ENCODE data around the gene NDUFAF8. TPM values are rescaled to one million over a fixed set of nuclear protein-coding genes. Genes with fewer than 3 reads are reported as not detected.

The NDUFAF8 gene
- total RNA-seq, 1 donor from 2014 or later = 61.5 TPM

GRCh38 chr17:81256616-81257015 is 17.5 kb downstream of the NDUFAF8 start:
- Histone ChIP-seq H3K36me3 (peaks cover 47% of the 10 kb centered on the region), H3K9me3 (replicated peaks) (no peaks in the 10 kb centered on the region), H3K27ac (replicated peaks) (no peak overlapping the region), H3K27me3 (ENCODE audit: low read depth) (no peaks in the 10 kb centered on the region), H3K4me3 (no peak overlapping the region), H3K4me1 (peaks cover 33% of the 10 kb centered on the region)
- intact Hi-C loops (cut with micrococcal nuclease) = loop anchor here (10.0 kb wide), 1 partner anchor 218 kb away; no protein-coding TSS in a partner anchor
- no peak for TF ChIP-seq CTCF (IDR thresholded peaks at IDR 0.05; ENCODE audit: borderline replicate concordance)
- DNase-seq = no peak

GRCh38 chr17:81257533-81257932 is 18.4 kb downstream of the NDUFAF8 start:
- Histone ChIP-seq H3K27me3 (ENCODE audit: low read depth) (no peaks in the 10 kb centered on the region), H3K36me3 (peaks cover 47% of the 10 kb centered on the region), H3K4me1 (peaks cover 24% of the 10 kb centered on the region), H3K27ac (replicated peaks) (no peak overlapping the region), H3K9me3 (replicated peaks) (no peaks in the 10 kb centered on the region), H3K4me3 (no peak overlapping the region)
- no peak for TF ChIP-seq CTCF (IDR thresholded peaks at IDR 0.05; ENCODE audit: borderline replicate concordance)
- DNase-seq = no peak
- intact Hi-C loops (cut with micrococcal nuclease) = loop anchor here (10.0 kb wide), 1 partner anchor 217 kb away; no protein-coding TSS in a partner anchor

- intact Hi-C loops (cut with micrococcal nuclease) = loop anchor here (10.0 kb wide), 1 partner anchor 217 kb away; no protein-coding TSS in a partner anchor
- no peak for DNase-seq
- TF ChIP-seq CTCF (IDR thresholded peaks at IDR 0.05; ENCODE audit: borderline replicate concordance) = no peak
- peaks cover 54% of the 10 kb centered on the region for H3K36me3 ChIP-seq
- H3K9me3 ChIP-seq (replicated peaks) = no peaks in the 10 kb centered on the region
- no peak overlapping the region for H3K27ac ChIP-seq (replicated peaks)
- no peak overlapping the region for H3K4me3 ChIP-seq
- peaks cover 17% of the 10 kb centered on the region for H3K4me1 ChIP-seq
- H3K27me3 ChIP-seq (ENCODE audit: low read depth) = no peaks in the 10 kb centered on the region
These were observed 19.2 kb downstream of the NDUFAF8 start for GRCh38 chr17:81258292-81258691.

- intact Hi-C loops (cut with micrococcal nuclease) = loop anchor here (10.0 kb wide), 1 partner anchor 216 kb away; no protein-coding TSS in a partner anchor
These were observed 20.0 kb downstream of the NDUFAF8 start for GRCh38 chr17:81259058-81259605.

GRCh38 chr17:81260171-81260570 is 21.1 kb downstream of the NDUFAF8 start:
- DNase-seq = no peak
- H3K27me3 ChIP-seq (ENCODE audit: low read depth) = no peaks in the 10 kb centered on the region
- intact Hi-C loops (cut with micrococcal nuclease) = no loop called here
- no peak for TF ChIP-seq CTCF (IDR thresholded peaks at IDR 0.05; ENCODE audit: borderline replicate concordance)
- no peaks in the 10 kb centered on the region for H3K9me3 ChIP-seq (replicated peaks)
- H3K4me3 ChIP-seq = no peak overlapping the region
- peaks cover 72% of the 10 kb centered on the region for H3K36me3 ChIP-seq
- H3K4me1 ChIP-seq = peaks cover 7% of the 10 kb centered on the region
- H3K27ac ChIP-seq (replicated peaks) = no peak overlapping the region

More at GRCh38 chr17:81259058-81259605, 20.0 kb downstream of the NDUFAF8 start:
- Histone ChIP-seq H3K27me3 (ENCODE audit: low read depth) (no peaks in the 10 kb centered on the region), H3K27ac (replicated peaks) (no peak overlapping the region), H3K9me3 (replicated peaks) (no peaks in the 10 kb centered on the region), H3K4me3 (no peak overlapping the region), H3K36me3 (peaks cover 62% of the 10 kb centered on the region), H3K4me1 (peaks cover 17% of the 10 kb centered on the region)
- TF ChIP-seq CTCF (IDR thresholded peaks at IDR 0.05; ENCODE audit: borderline replicate concordance) = no peak
- DNase-seq = no peak

Measured in left ventricle myocardium inferior (tissue), 1 donor.